Gastroesophageal sphincter (tissue), 4 donors: ENCODE data around the gene EPSTI1. TPM values are rescaled to one million over a fixed set of nuclear protein-coding genes. Genes with fewer than 3 reads are reported as not detected.

Source experiments
- ATAC-seq: fragments of 150-250 bp; one replicate; pipeline ENCODE4 v1.9.1; 2016; ENCODE audit warnings: mild to moderate bottlenecking, moderate library complexity
- H3K27ac ChIP-seq, 4 donors: fragments of 200-600 bp; sonication (generic) in 3 of 4; 1 replicate in 3 of 4; 2 replicates in 1 of 4; pipeline ENCODE4 v1.5.1; 2016 to 2019
- H3K27me3 ChIP-seq: fragments of 200-600 bp; sonication (generic); one replicate; pipeline ENCODE4 v1.5.1; 2019
- H3K36me3 ChIP-seq, 2 donors: fragments of 200-600 bp; sonication (generic); one replicate each; pipeline ENCODE4 v1.5.1; 2019; ENCODE audit warnings: control low read depth in 1 of 2
- H3K4me1 ChIP-seq, 3 donors: fragments of 200-600 bp; sonication (generic); 1 replicate in 2 of 3; 2 replicates in 1 of 3; pipeline ENCODE4 v1.5.1; 2016 to 2019; ENCODE audit warnings: control low read depth in 2 of 3
- H3K4me3 ChIP-seq, 2 donors: fragments of 200-600 bp; sonication (generic); one replicate each; pipeline ENCODE4 v1.5.1; 2019; ENCODE audit warnings: mild to moderate bottlenecking in 1 of 2, moderate library complexity in 1 of 2
- H3K9me3 ChIP-seq, 3 donors: fragments of 200-600 bp; sonication (generic); one replicate each; pipeline ENCODE4 v1.5.1; 2017 to 2019; ENCODE audit warnings: control low read depth in 2 of 3
- EP300 ChIP-seq: sonication (generic); formaldehyde crosslinking; IDR thresholded peaks from one replicate; pipeline ENCODE4 v1.6.1; 2017; ENCODE audit warnings: antibody characterized with exemption, mild to moderate bottlenecking
- POLR2A ChIP-seq, 2 donors: fragments of 450-650 bp; IDR thresholded peaks; one replicate each; pipeline ENCODE4 v1.6.1; 2017; ENCODE audit warnings: antibody characterized with exemption in 2 of 2, mild to moderate bottlenecking in 2 of 2, moderate library complexity in 1 of 2
- POLR2AphosphoS5 ChIP-seq: sonication (generic); formaldehyde crosslinking; IDR thresholded peaks from one replicate; pipeline ENCODE4 v1.6.1; 2017; ENCODE audit warnings: antibody characterized with exemption
- whole genome bisulfite sequencing, 2 donors: methylation state at CpG; one replicate each; pipeline ENCODE4 v1.1.5; 2018; ENCODE audit warnings: low coverage in 1 of 2; 5-methylcytosine and 5-hydroxymethylcytosine counted together
- total RNA-seq, 4 donors: library from RNA; depleted of rRNA; stranded (reverse); fragments of >200 nt; gene quantifications; one replicate each; pipeline ENCODE4 v1.1.0, GENCODE V29; 2016
- TF ChIP-seq, protein P1 (sequence below), 4 experiments: fragments of 200-600 bp in 2 of 4; fragments of 450-650 bp in 2 of 4; sonication (generic) in 1 of 4; IDR thresholded peaks; one replicate each; pipeline ENCODE4 v1.5.1; 2017 to 2019; ENCODE audit warnings: antibody characterized with exemption in 4 of 4, mild to moderate bottlenecking in 2 of 4, moderate library complexity in 2 of 4

Gene EPSTI1
- total RNA-seq, 4 donors from 2014 or later: 6.1 to 13.3 (median 7.8) TPM

GRCh38 chr13:43019811-43020210, 27.8 kb upstream of the EPSTI1 start:
- peaks cover 0 to 12% (median 0%) of the 10 kb centered on the region in 3 donors for H3K4me1 ChIP-seq
- no peak overlapping the region for H3K4me3 ChIP-seq
- 52 to 58% methylated on average over 2 of the region's 2 CpGs for WGBS, 2 donors
- no peaks in the 10 kb centered on the region for H3K9me3 ChIP-seq
- no peak overlapping the region for H3K27ac ChIP-seq
- TF ChIP-seq POLR2A (IDR thresholded peaks at IDR 0.05): no peak
- TF ChIP-seq EP300: no peak
- TF ChIP-seq, protein P1, sequence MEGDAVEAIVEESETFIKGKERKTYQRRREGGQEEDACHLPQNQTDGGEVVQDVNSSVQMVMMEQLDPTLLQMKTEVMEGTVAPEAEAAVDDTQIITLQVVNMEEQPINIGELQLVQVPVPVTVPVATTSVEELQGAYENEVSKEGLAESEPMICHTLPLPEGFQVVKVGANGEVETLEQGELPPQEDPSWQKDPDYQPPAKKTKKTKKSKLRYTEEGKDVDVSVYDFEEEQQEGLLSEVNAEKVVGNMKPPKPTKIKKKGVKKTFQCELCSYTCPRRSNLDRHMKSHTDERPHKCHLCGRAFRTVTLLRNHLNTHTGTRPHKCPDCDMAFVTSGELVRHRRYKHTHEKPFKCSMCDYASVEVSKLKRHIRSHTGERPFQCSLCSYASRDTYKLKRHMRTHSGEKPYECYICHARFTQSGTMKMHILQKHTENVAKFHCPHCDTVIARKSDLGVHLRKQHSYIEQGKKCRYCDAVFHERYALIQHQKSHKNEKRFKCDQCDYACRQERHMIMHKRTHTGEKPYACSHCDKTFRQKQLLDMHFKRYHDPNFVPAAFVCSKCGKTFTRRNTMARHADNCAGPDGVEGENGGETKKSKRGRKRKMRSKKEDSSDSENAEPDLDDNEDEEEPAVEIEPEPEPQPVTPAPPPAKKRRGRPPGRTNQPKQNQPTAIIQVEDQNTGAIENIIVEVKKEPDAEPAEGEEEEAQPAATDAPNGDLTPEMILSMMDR (IDR thresholded peaks at IDR 0.05): no peak
- no peak for TF ChIP-seq POLR2AphosphoS5
- H3K36me3 ChIP-seq: no peaks in the 10 kb centered on the region
- no peaks in the 10 kb centered on the region for H3K27me3 ChIP-seq
- ATAC-seq: no peak

DNA sequence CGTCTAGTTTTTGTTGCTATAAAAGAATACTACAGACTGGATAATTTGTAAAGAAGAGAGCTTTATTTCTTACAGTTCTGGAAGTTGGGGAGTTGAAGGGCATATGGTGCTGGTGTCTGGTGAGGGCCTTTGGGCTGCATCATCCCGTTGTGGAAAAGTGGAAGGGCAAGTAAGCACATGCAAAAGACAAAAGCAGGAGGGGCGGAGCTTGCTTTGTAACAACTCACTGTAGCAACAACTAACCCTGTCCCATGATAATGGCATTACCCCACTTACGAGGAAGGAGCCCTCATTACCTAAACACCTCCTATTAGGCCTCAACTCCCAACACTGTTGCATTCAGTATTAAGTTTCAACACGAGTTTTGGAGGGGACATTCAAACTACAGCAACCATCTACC, 24.2 kb upstream of the EPSTI1 start:
- no peaks in the 10 kb centered on the region for H3K9me3 ChIP-seq
- no peaks in the 10 kb centered on the region for H3K36me3 ChIP-seq
- TF ChIP-seq EP300 (no peak), POLR2A (IDR thresholded peaks at IDR 0.05) (no peak), POLR2AphosphoS5 (no peak)
- TF ChIP-seq, protein P1 (IDR thresholded peaks at IDR 0.05): no peak
- no peak overlapping the region for H3K27ac ChIP-seq
- H3K27me3 ChIP-seq: no peaks in the 10 kb centered on the region
- WGBS, 2 donors: 79 to 86% methylated on average over 5 of the region's 5 CpGs
- no peaks in the 10 kb centered on the region for H3K4me1 ChIP-seq
- ATAC-seq: no peak
- no peak overlapping the region for H3K4me3 ChIP-seq

DNA sequence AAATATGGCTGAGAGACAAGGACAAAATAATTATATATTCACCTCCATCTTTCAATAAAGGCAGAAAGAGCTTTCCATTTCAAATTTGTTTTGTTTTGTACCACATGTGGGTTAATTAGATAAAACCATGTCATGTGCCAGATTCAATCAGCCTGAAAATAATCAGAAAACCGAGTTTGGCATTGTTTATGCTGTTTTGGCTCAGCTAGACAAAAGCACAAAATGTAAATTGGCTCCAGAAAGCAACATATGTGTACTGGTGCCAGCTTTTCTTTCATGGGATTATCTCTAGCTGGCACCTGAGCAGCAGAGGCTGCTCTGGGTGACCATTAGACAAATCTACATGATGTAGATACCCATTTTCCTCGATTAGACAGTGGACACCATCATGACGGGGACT, 22.1 kb upstream of the EPSTI1 start:
- no peaks in the 10 kb centered on the region for H3K4me1 ChIP-seq
- H3K27ac ChIP-seq: no peak overlapping the region
- no peaks in the 10 kb centered on the region for H3K27me3 ChIP-seq
- TF ChIP-seq POLR2AphosphoS5 (no peak), EP300 (no peak), POLR2A (IDR thresholded peaks at IDR 0.05) (no peak)
- TF ChIP-seq, protein P1 (IDR thresholded peaks at IDR 0.05): no peak
- H3K36me3 ChIP-seq: no peaks in the 10 kb centered on the region
- no peak for ATAC-seq
- no peak overlapping the region for H3K4me3 ChIP-seq
- 59 to 69% methylated on average over 2 to 3 of the region's 3 CpGs for WGBS, 2 donors
- no peaks in the 10 kb centered on the region for H3K9me3 ChIP-seq

GRCh38 chr13:43009506-43009905, 17.5 kb upstream of the EPSTI1 start:
- no peaks in the 10 kb centered on the region for H3K9me3 ChIP-seq
- no peaks in the 10 kb centered on the region for H3K36me3 ChIP-seq
- TF ChIP-seq, protein P1 (IDR thresholded peaks at IDR 0.05): no peak
- TF ChIP-seq POLR2AphosphoS5 (no peak), POLR2A (IDR thresholded peaks at IDR 0.05) (no peak), EP300 (no peak)
- H3K27me3 ChIP-seq: no peaks in the 10 kb centered on the region
- peaks cover 4 to 13% (median 7%) of the 10 kb centered on the region in 3 donors for H3K4me1 ChIP-seq
- 75 to 92% methylated on average over 1 of the region's 1 CpG for WGBS, 2 donors
- ATAC-seq: no peak
- H3K4me3 ChIP-seq: no peak overlapping the region
- H3K27ac ChIP-seq: no peak overlapping the region

- WGBS, 2 donors: 95% methylated on average over 2 of the region's 3 CpGs; no CpG with 5 or more reads in 1 of the 2 donors
- TF ChIP-seq POLR2AphosphoS5 (no peak), POLR2A (IDR thresholded peaks at IDR 0.05) (no peak), EP300 (no peak)
- TF ChIP-seq, protein P1 (IDR thresholded peaks at IDR 0.05): no peak
- no peak for ATAC-seq
- H3K4me1 ChIP-seq: peaks cover 4 to 14% (median 7%) of the 10 kb centered on the region in 3 donors
- no peaks in the 10 kb centered on the region for H3K36me3 ChIP-seq
- H3K27me3 ChIP-seq: no peaks in the 10 kb centered on the region
- no peaks in the 10 kb centered on the region for H3K9me3 ChIP-seq
- H3K4me3 ChIP-seq: no peak overlapping the region
- H3K27ac ChIP-seq: no peak overlapping the region
These were observed 16.6 kb upstream of the EPSTI1 start for GRCh38 chr13:43008596-43008995.
